Measurements from ENCODE around the gene HMGN2.

DNA sequence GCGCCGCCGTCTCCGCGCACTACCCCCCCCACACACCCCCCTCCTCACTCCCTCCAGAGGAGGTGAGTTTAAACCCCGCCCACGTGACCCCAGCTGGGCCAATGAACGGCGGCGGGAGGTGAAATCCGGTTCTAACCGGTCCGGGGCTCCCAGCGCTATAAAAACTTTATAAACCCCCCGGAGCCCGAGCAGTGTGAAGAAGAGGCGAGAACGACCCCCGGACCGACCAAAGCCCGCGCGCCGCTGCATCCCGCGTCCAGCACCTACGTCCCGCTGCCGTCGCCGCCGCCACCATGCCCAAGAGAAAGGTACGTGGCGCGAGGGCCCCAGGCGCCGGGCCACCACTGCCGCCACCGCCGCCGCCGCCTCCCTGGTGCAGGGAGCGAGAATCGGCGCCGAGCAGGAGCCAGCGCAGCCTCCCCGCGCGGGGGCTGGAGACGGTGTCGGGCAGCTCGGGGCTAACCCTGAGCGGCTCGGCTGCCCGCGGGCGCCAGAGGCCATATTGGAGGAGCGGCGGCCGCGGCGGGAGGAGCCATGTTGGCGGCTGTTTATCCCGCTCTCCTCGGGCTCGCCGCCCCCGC, at the start of gene HMGN2:
- TF ChIP-seq, protein P1, sequence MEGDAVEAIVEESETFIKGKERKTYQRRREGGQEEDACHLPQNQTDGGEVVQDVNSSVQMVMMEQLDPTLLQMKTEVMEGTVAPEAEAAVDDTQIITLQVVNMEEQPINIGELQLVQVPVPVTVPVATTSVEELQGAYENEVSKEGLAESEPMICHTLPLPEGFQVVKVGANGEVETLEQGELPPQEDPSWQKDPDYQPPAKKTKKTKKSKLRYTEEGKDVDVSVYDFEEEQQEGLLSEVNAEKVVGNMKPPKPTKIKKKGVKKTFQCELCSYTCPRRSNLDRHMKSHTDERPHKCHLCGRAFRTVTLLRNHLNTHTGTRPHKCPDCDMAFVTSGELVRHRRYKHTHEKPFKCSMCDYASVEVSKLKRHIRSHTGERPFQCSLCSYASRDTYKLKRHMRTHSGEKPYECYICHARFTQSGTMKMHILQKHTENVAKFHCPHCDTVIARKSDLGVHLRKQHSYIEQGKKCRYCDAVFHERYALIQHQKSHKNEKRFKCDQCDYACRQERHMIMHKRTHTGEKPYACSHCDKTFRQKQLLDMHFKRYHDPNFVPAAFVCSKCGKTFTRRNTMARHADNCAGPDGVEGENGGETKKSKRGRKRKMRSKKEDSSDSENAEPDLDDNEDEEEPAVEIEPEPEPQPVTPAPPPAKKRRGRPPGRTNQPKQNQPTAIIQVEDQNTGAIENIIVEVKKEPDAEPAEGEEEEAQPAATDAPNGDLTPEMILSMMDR (IDR thresholded peaks at IDR 0.05 in 4 of 5, conservative IDR thresholded peaks at IDR 0.05 in 1 of 5), result no peak
- peak; percentile 58 to 82 for TF ChIP-seq POLR2A (IDR thresholded peaks at IDR 0.05)

All from gastrocnemius medialis (tissue), 4 donors.